ENCODE measurements around the gene TMC1.

The TMC1 gene

GRCh38 chr9:72635197-72635596 is 113.8 kb downstream of the TMC1 start:
- ATAC-seq: no peak
- no peak for TF ChIP-seq ZNF565 (CRISPR knock-in tag; conservative IDR thresholded peaks at IDR 0.05; ENCODE audit: low read depth)
- TF ChIP-seq ISL1 (CRISPR knock-in tag; IDR thresholded peaks at IDR 0.05): no peak
- TF ChIP-seq, protein P1, sequence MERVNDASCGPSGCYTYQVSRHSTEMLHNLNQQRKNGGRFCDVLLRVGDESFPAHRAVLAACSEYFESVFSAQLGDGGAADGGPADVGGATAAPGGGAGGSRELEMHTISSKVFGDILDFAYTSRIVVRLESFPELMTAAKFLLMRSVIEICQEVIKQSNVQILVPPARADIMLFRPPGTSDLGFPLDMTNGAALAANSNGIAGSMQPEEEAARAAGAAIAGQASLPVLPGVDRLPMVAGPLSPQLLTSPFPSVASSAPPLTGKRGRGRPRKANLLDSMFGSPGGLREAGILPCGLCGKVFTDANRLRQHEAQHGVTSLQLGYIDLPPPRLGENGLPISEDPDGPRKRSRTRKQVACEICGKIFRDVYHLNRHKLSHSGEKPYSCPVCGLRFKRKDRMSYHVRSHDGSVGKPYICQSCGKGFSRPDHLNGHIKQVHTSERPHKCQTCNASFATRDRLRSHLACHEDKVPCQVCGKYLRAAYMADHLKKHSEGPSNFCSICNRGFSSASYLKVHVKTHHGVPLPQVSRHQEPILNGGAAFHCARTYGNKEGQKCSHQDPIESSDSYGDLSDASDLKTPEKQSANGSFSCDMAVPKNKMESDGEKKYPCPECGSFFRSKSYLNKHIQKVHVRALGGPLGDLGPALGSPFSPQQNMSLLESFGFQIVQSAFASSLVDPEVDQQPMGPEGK (CRISPR knock-in tag; IDR thresholded peaks at IDR 0.05; ENCODE audit: borderline replicate concordance): no peak
- no peak for TF ChIP-seq TCF4 (CRISPR knock-in tag; IDR thresholded peaks at IDR 0.05; ENCODE audit: borderline replicate concordance)
- TF ChIP-seq, protein P2, sequence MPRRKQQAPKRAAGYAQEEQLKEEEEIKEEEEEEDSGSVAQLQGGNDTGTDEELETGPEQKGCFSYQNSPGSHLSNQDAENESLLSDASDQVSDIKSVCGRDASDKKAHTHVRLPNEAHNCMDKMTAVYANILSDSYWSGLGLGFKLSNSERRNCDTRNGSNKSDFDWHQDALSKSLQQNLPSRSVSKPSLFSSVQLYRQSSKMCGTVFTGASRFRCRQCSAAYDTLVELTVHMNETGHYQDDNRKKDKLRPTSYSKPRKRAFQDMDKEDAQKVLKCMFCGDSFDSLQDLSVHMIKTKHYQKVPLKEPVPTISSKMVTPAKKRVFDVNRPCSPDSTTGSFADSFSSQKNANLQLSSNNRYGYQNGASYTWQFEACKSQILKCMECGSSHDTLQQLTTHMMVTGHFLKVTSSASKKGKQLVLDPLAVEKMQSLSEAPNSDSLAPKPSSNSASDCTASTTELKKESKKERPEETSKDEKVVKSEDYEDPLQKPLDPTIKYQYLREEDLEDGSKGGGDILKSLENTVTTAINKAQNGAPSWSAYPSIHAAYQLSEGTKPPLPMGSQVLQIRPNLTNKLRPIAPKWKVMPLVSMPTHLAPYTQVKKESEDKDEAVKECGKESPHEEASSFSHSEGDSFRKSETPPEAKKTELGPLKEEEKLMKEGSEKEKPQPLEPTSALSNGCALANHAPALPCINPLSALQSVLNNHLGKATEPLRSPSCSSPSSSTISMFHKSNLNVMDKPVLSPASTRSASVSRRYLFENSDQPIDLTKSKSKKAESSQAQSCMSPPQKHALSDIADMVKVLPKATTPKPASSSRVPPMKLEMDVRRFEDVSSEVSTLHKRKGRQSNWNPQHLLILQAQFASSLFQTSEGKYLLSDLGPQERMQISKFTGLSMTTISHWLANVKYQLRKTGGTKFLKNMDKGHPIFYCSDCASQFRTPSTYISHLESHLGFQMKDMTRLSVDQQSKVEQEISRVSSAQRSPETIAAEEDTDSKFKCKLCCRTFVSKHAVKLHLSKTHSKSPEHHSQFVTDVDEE (CRISPR knock-in tag; IDR thresholded peaks at IDR 0.05): no peak
- no peak for TF ChIP-seq SNAI2 (CRISPR knock-in tag; IDR thresholded peaks at IDR 0.05)
- TF ChIP-seq CSDC2 (CRISPR knock-in tag; IDR thresholded peaks at IDR 0.05): no peak
- no peak for TF ChIP-seq RARB (CRISPR knock-in tag; IDR thresholded peaks at IDR 0.05)
- no peak for TF ChIP-seq PPARA (CRISPR knock-in tag; IDR thresholded peaks at IDR 0.05; ENCODE audit: borderline replicate concordance)
- TF ChIP-seq ZFP3 (CRISPR knock-in tag; IDR thresholded peaks at IDR 0.05): no peak

DNA sequence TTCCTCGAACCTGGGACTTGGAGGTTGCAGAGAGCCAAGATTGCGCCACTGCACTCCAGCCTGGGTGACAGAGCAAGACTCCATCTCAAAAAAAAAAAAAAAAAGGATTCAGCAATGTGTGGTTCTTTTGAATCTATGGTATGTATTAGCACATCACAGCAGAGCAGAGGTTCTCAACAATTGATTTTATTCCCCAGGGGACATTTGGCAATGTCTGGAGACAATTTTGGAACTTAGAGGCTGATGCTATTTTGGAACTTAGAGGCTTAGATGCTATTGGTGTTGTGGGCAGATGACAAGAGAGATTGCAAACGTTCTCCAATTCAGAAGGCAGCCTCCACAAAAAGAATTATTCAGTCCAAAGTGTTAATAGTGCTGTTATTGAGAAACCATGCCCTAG is 115.2 kb downstream of the TMC1 start:
- TF ChIP-seq, protein P2 (CRISPR knock-in tag; IDR thresholded peaks at IDR 0.05): no peak
- no peak for TF ChIP-seq TOX (CRISPR knock-in tag; IDR thresholded peaks at IDR 0.05; ENCODE audit: borderline replicate concordance)
- TF ChIP-seq SNAI2 (CRISPR knock-in tag; IDR thresholded peaks at IDR 0.05): no peak
- TF ChIP-seq, protein P3, sequence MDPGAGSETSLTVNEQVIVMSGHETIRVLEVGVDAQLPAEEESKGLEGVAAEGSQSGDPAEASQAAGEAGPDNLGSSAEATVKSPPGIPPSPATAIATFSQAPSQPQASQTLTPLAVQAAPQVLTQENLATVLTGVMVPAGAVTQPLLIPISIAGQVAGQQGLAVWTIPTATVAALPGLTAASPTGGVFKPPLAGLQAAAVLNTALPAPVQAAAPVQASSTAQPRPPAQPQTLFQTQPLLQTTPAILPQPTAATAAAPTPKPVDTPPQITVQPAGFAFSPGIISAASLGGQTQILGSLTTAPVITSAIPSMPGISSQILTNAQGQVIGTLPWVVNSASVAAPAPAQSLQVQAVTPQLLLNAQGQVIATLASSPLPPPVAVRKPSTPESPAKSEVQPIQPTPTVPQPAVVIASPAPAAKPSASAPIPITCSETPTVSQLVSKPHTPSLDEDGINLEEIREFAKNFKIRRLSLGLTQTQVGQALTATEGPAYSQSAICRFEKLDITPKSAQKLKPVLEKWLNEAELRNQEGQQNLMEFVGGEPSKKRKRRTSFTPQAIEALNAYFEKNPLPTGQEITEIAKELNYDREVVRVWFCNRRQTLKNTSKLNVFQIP (CRISPR knock-in tag; IDR thresholded peaks at IDR 0.05; ENCODE audit: borderline replicate concordance, low read depth): no peak
- TF ChIP-seq, protein P4, sequence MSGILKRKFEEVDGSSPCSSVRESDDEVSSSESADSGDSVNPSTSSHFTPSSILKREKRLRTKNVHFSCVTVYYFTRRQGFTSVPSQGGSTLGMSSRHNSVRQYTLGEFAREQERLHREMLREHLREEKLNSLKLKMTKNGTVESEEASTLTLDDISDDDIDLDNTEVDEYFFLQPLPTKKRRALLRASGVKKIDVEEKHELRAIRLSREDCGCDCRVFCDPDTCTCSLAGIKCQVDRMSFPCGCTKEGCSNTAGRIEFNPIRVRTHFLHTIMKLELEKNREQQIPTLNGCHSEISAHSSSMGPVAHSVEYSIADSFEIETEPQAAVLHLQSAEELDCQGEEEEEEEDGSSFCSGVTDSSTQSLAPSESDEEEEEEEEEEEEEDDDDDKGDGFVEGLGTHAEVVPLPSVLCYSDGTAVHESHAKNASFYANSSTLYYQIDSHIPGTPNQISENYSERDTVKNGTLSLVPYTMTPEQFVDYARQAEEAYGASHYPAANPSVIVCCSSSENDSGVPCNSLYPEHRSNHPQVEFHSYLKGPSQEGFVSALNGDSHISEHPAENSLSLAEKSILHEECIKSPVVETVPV (CRISPR knock-in tag; IDR thresholded peaks at IDR 0.05): no peak
- no peak for TF ChIP-seq OSR1 (CRISPR knock-in tag; IDR thresholded peaks at IDR 0.05)
- TF ChIP-seq ARNTL (CRISPR knock-in tag; IDR thresholded peaks at IDR 0.05; ENCODE audit: borderline replicate concordance, low read depth): no peak
- TF ChIP-seq ISL1 (CRISPR knock-in tag; IDR thresholded peaks at IDR 0.05): no peak
- TF ChIP-seq CREB5 (CRISPR knock-in tag; IDR thresholded peaks at IDR 0.05; ENCODE audit: low read depth): no peak
- no peak for TF ChIP-seq GLIS3 (CRISPR knock-in tag; IDR thresholded peaks at IDR 0.05)
- TF ChIP-seq ZFP30 (CRISPR knock-in tag; IDR thresholded peaks at IDR 0.05): no peak
- no peak for TF ChIP-seq BACH2 (CRISPR knock-in tag; IDR thresholded peaks at IDR 0.05; ENCODE audit: borderline replicate concordance)
- no peak for TF ChIP-seq RARB (CRISPR knock-in tag; IDR thresholded peaks at IDR 0.05)
- ATAC-seq: no peak

Measured in SK-N-SH treated with all-trans-retinoic acid at 6 μM for 48 hours (cell line).